ENCODE measurements around the gene AK3.
"Not testable (repeated sequence)": the region's sequence is repeated elsewhere in the genome, so short reads cannot be mapped to it uniquely, and the experiment has no call there.

The AK3 gene

GRCh38 chr9:4740638-4741364 lies at the start of gene AK3:
AK3 (minus strand) TSS chr9:4741202; CDS start chr9:4741087, 115 bp downstream.
- peak; percentile 97 for DNase-seq (ENCODE audit: low spot score)

GRCh38 chr9:4788703-4789102 lies 47.7 kb upstream of the AK3 start:
- DNase-seq (ENCODE audit: low spot score): no peak

- DNase-seq (ENCODE audit: low spot score): no peak
These were observed 46.9 kb upstream of the AK3 start for GRCh38 chr9:4787876-4788275.

- DNase-seq (ENCODE audit: low spot score): no peak
These were observed 45.6 kb upstream of the AK3 start for GRCh38 chr9:4786599-4786998.

GRCh38 chr9:4784403-4784802 lies 43.4 kb upstream of the AK3 start:
- no peak for DNase-seq (ENCODE audit: low spot score)

- DNase-seq (ENCODE audit: low spot score): not testable (repeated sequence)
These were observed 42.2 kb upstream of the AK3 start for GRCh38 chr9:4783191-4783590.

GRCh38 chr9:4781408-4781807 lies 40.4 kb upstream of the AK3 start:
- DNase-seq (ENCODE audit: low spot score): no peak

- no peak for DNase-seq (ENCODE audit: low spot score)
These were observed 39.6 kb upstream of the AK3 start for GRCh38 chr9:4780651-4781050.

GRCh38 chr9:4774958-4775357 lies 34.0 kb upstream of the AK3 start:
- DNase-seq (ENCODE audit: low spot score): not testable (repeated sequence)

GRCh38 chr9:4774209-4774608 lies 33.2 kb upstream of the AK3 start:
- peak; percentile 61 for DNase-seq (ENCODE audit: low spot score)

- no peak for DNase-seq (ENCODE audit: low spot score)
These were observed 30.8 kb upstream of the AK3 start for GRCh38 chr9:4771788-4772187.

GRCh38 chr9:4769321-4770080 lies 28.5 kb upstream of the AK3 start:
- peak; percentile 54 for DNase-seq (ENCODE audit: low spot score)

- DNase-seq (ENCODE audit: low spot score): no peak
These were observed 27.7 kb upstream of the AK3 start for GRCh38 chr9:4768681-4769080.

- DNase-seq (ENCODE audit: low spot score): no peak
These were observed 23.0 kb upstream of the AK3 start for GRCh38 chr9:4764033-4764432.

- no peak for DNase-seq (ENCODE audit: low spot score)
These were observed 22.0 kb upstream of the AK3 start for GRCh38 chr9:4762886-4763541.

- peak; percentile 59 for DNase-seq (ENCODE audit: low spot score)
These were observed 21.3 kb upstream of the AK3 start for GRCh38 chr9:4762108-4762885.

GRCh38 chr9:4760122-4760521 lies 19.1 kb upstream of the AK3 start:
- DNase-seq (ENCODE audit: low spot score): no peak

GRCh38 chr9:4756420-4756819 lies 15.4 kb upstream of the AK3 start:
- DNase-seq (ENCODE audit: low spot score): no peak

- DNase-seq (ENCODE audit: low spot score): no peak
These were observed 14.1 kb upstream of the AK3 start for GRCh38 chr9:4755026-4755609.

GRCh38 chr9:4754530-4754929 lies 13.5 kb upstream of the AK3 start:
- DNase-seq (ENCODE audit: low spot score): not testable (repeated sequence)

- DNase-seq (ENCODE audit: low spot score): peak; percentile 46
These were observed 9.1 kb upstream of the AK3 start for GRCh38 chr9:4750023-4750673.

Data from AG20443 (cell line).